CD1c-positive myeloid dendritic cell (primary cell): Measurements from ENCODE around the gene GNB1.
"Not testable (repeated sequence)": the region's sequence is repeated elsewhere in the genome, so short reads cannot be mapped to it uniquely, and the experiment has no call there.

Experiments used
- DNase-seq: peaks from one replicate; pipeline ENCODE4 v3.0.0-alpha.2; 2016; ENCODE audit errors: extremely low spot score

Gene GNB1

DNA sequence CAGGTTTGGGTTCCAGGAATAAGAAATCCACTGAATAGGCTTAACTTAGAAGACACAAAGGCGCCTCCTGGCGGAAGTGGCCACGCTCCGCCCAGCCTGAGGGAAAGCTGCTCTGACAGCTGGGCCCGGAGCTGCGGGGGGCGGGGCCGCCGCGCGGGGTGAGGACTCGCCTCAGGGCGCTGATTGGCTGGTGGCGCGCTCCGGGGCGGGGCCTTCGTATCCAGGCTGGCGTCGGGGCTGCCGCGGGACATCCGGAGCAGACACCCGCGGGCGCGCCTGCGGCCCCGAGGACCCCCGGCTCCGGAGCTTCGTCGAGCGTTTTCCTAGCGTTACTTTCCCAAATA is 144.3 kb downstream of the GNB1 start:
- not testable (repeated sequence) for DNase-seq

- DNase-seq: peak; percentile 78
Measured at GRCh38 chr1:1745651-1746565, 145.0 kb downstream of the GNB1 start.

DNA sequence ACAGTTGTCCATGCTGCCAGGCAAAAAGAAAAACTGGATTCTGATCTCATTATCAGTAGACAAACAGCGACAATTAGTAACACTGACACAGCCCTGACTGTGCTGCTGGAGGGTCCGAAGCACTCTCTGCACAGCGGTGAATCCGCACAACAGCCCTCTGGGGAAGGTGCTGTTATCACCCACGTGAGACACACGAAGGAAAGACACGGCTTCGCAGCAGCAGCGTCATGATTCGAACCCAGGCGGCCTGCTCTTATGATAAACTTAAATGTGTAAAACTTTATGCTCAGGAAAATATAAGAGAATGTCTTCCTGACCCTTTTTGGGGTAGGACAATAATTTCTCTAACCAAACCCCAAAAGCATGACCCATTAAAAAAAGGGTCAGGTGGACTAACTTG is 148.4 kb downstream of the GNB1 start:
- DNase-seq: not testable (repeated sequence)

DNA sequence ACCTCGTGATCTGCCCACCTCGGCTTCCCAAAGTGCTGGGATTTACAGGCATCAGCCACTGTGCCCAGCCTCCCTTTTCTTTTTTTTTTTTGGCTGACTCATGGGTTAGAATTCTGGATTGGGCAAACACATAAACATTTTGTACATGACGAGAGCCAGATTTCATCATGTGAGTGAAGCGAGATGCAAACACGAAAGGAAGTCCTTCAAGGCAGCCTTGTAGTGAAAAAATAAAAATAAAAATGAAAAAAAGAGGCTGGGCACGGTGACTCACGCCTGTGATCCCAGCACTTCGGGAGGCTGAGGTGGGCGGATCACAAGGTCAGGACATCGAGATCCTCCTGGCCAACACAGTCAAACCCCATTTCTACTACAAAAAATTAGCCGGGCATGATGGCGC is 149.9 kb downstream of the GNB1 start:
- DNase-seq: peak; percentile 79

- not testable (repeated sequence) for DNase-seq
Measured at GRCh38 chr1:1738799-1739337, 152.0 kb downstream of the GNB1 start.

DNA sequence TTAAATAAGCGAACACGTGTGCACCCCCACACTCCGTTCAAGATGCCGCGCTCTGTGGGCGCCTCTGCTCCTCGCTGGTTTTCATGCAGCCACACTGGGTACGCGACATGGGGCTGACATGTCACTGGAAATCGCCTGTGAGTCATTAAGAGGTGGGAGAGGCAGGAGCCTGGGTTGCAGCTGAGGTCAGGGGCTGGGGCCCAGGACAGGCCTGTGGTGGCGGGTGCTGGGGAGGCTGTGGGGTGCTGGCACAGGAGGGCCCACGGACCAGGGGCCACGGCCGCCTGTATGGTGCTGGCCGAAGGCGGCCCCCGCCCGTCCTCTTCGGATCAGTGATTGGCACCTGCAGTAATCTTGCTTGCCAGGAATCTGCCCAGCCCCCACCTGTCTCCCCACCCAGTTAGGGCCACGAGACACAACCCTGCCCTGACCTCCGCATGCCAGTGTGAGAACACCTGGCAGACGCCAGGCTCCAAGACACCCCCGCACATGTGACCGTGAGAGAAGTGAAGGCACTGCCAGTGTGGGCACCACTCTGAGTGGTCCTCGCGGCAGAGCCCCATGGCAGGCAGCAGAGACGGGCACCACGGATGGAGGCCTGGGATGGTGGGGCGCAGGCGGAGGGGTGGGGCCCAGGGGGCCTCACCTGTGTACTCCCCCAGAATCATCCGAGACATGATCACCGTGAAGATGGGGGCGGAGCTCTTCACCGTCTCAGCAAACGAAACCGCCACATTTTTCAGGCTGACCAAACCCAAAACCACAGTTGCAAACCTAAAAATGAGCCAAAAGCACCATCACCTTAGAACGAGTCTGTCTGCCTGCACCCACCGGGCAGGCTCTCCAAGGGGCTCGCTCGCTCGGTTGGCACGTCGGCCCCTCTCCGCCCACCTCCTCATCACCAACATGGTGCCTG is 153.0 kb downstream of the GNB1 start:
- DNase-seq: not testable (repeated sequence)
